Measurements from ENCODE around the gene ANP32A.

The ANP32A gene

DNA sequence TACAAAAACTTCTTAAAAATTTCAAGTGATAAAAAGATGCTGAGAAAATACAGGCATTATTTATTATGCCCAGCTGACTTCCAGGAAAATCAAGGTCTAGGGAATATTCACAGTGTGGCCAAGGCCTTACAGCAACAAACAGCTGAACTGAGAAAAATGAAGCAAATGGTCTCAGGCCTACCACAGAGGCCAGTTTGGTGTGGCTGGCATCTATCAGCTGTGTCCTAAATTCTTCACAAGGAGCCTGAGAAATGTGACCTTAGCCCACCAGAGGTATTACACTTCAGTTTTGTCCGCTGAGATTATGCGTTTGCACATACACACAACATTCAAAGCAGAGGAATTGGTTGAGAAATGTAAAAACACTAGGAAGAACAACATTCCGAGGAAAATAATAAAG lies 77.4 kb downstream of the ANP32A start:
- DNase-seq (ENCODE audit: low spot score), result no peak

DNA sequence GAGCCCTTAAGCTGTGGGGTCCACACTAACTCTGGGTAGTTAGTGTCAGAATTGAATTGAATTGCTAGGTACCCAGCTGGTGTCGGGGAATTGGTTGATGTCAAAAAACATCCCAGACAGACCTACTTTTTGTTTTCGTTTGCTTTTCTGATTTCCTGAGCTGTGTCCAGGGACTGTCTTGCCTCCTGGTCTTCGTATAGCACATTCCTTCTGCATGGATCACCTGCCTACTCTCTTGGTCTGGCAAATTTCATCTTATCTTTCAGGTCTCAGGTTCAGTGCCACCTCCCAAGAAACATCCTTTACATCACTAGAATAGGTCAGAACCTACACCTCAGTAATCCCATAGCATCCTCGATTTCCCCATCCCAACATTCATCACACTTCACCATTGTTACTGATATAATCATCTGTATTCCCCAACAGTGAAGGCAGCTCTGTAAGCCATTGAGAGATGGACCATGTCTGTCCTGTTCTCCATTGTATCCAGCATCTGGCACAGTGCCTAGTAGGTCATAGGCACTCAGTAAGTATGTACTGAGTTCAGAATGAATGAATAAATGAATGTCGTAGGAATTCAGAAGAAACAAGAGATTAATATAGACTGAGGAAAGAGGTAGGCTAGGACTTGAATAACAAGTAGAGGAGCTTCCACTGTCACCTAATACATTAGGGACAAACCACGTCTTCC lies 81.2 kb downstream of the ANP32A start:
- no peak for DNase-seq (ENCODE audit: low spot score)

DNA sequence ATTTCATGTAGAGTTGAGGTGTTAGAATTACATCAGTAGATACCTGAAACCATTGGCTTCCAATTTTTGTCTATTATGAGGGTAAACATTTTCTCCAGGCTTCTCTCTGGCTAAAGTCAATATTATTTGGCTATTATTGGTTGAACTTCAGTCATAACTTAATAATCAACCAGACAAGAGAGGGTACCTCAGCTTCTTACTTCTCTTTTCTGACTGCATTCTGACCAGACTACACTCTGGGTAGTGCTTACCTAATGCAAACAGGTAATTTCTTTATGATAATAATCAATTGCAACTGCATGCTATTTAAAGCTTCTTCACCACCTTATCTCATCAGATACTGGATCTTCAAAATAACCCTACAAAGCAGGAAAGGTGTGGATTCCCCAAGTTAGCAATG lies 85.1 kb downstream of the ANP32A start:
- DNase-seq (ENCODE audit: low spot score), result no peak

DNA sequence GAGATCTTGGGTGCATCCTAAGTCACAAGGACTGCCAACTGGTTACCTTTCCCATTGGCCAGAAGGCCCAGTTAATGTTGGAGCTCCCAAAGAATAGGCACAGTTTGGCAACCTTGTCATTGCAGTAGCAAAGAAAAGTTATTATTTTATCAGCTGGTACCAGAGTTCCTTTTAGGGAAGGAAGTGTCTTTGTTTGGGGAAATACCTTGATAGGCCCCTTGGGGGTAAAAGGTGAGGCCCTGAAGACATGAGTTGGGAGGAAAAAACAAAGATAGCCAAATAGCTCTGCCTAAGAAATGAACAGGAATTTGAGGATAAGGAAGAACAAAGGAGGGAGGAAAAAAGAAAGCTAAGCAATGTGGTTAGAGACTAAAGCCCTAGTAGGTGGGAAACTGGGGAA lies 85.8 kb downstream of the ANP32A start:
- DNase-seq (ENCODE audit: low spot score), result no peak

DNA sequence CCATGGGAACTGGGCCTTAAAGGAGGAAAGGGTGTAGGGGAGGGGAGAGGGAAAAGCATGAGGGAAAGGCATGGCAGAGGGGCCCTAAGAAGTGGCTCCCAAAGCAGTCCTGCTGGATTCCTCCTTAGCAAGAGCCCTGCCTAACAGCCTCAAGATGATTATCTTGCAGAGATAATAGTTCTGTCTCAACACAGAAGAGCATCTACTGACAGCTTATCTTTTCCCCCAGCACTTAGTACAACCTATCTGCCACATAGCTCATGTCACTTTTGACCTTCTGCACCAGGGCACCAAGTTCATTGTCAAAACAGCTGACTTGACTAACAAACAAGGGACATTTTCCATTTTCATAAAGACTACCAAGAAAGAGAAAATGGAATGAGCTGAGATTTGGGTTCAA lies 86.3 kb downstream of the ANP32A start:
- DNase-seq (ENCODE audit: low spot score), result no peak

DNA sequence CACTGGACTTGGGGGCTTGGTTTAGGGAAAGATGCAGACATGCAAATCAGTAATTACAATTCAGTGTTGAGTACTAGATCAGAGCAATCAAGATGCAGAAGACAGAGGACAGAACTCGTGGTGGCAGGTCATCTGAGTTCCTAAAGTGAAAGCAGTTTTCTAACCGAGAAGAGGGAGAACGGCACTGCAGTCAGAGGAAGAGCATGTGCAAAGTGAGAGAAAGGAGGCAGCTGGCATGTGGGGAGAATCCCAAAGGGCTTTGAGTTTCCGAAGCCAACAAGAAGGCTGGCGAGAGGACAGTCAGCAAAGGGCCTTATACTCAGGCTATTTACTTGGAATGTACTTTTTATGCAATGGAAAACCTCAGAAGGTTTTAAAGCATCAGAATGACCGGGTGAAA lies 87.0 kb downstream of the ANP32A start:
- DNase-seq (ENCODE audit: low spot score), result no peak

DNA sequence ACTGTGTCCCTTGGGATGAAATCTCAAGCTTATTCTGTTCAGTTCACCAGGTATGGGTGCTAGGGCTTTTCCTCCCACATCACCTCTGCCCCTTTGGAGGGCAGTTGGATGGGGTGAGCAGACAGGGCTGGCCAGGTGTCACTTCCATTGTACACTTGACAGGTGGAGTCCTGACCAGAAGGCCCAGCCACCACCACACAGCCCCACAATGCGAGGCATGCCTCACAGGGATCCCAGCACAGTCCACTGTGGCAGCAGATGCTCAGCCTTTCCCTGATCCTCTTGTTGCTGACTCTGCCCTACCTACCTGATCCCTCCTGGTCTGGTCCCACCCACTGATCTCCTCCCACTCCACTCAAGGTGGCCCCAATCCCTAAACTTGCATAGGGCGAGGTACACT lies 88.2 kb downstream of the ANP32A start:
- DNase-seq (ENCODE audit: low spot score), result no peak

DNA sequence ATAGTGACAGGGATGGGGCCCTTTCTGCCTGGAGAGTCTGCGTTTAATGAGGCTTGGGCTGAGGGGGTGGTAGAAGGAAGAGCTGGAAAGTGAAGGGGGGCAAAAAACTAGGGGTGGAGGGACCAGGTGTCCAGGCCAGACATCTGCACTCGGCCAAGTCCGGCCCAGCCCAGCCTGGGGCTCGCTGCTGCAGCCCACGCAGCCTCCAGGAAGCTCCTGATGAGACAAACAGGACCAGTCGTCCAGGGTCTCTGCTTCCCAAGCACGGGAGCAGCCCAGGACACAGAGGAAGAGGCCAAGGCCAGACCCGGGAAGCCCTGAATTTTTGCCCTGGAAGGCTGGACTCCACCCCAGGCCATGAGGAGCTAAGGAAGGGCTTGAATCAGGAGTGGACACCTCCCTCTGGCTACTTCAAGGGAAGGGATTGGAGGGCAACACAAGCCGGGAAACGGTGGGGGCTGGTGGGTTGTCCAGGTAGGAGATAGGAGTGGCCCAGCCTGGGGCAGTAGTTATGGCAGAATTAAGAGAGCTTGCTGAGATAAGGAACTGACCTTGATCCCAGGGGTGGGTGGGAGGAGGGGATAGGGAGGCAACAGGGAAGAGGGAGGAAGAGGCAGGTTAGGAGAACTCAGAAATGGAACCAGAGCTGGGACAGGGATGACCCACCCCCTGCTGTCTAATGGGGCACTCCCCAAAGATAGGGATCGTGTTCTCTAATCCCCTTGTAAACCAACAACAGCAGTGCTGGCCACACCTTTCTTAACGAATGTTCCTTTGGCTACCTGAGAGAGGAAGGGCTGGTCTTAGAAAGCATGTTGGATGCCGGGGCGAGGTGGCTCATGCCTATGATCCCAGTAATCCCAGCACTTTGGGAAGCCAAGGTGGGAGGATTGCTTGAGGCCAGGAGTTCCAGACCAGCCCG lies 89.5 kb downstream of the ANP32A start:
- DNase-seq (ENCODE audit: low spot score), result no peak

DNA sequence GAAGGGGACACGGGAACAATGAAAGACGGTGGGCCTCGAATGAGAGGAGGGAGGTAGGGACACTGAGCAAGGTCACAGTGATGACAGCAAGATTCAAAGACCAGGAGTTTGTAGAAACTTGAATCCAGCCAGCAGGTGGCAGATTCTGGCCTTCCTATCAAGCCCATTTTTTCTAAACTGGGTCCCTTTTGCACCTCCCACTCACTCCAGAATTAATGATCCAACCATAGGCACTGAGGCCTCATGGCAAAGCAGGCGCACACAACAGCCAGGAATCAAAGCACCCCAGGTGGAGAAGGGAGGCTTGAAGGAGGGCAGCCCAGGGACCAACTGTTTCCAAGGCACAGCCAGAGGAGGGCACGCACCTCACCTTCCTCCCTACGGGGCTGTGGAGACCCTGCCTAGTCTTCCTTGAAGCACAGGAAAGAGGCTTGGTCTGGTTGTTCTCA lies 90.2 kb downstream of the ANP32A start:
- peak; percentile 12 for DNase-seq (ENCODE audit: low spot score)

DNA sequence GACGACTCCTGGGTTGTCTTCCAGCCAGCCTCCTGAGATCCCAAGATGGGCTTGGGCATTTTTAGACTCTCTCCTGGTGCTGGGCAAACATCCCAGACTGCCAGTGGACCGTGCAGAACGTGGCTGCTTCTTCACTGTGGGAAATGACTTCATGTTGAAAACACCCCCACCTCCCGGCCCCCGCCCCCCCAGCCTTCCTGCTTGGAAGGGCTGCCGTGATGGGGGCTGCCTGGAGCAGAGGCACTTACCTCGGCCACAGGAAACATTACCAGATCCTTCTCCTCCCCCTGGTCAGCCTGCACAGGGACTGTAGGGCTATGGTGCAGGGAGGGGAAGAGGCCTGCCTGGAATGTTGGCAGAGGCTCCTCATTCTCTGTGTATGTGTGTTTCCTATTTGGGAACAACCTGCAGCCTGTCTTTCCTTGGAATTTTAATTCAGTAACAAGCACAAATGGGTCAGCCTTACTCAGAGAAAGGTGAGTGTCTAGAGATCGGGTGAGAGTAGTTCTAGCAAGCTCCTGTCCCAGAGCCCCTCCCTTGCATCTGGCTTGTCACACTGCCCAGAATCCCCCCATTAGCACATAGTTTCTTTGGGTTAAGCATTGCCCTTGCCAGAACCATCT lies 90.8 kb downstream of the ANP32A start:
- no peak for DNase-seq (ENCODE audit: low spot score)
